Spleen (tissue), 7 donors: ENCODE data around the gene NBEA.

Experiments
- POLR2A ChIP-seq, 3 donors: fragments of 450-650 bp; IDR thresholded peaks; one replicate each; pipeline ENCODE4 v1.5.1; 2017; ENCODE audit warnings: antibody characterized with exemption in 3 of 3, mild to moderate bottlenecking in 1 of 3
- POLR2AphosphoS5 ChIP-seq, 3 donors: sonication (generic); formaldehyde crosslinking; IDR thresholded peaks; one replicate each; pipeline ENCODE4 v1.5.1; 2017; ENCODE audit warnings: antibody characterized with exemption in 3 of 3
- TF ChIP-seq, protein P1 (sequence below), 11 experiments: fragments of 200-600 bp in 7 of 11; fragments of 450-650 bp in 4 of 11; sonication (generic) in 4 of 11; IDR thresholded peaks in 8 of 11; conservative IDR thresholded peaks in 3 of 11; 1 replicate in 7 of 11; 2 replicates in 4 of 11; pipeline versions ENCODE4 v1.4.0 to v1.8.0; 2016 to 2021; ENCODE audit warnings: antibody characterized with exemption in 11 of 11, inconsistent platforms in 4 of 11, mild to moderate bottlenecking in 1 of 11
- donor health status: DM: no; HTN: no; CAD: no; lungs with moderate emphysema.
- donor health status: DM: no; HTN: no; CAD: no.
- donor health status: DM: no; HTN: no; CAD: no.

DNA sequence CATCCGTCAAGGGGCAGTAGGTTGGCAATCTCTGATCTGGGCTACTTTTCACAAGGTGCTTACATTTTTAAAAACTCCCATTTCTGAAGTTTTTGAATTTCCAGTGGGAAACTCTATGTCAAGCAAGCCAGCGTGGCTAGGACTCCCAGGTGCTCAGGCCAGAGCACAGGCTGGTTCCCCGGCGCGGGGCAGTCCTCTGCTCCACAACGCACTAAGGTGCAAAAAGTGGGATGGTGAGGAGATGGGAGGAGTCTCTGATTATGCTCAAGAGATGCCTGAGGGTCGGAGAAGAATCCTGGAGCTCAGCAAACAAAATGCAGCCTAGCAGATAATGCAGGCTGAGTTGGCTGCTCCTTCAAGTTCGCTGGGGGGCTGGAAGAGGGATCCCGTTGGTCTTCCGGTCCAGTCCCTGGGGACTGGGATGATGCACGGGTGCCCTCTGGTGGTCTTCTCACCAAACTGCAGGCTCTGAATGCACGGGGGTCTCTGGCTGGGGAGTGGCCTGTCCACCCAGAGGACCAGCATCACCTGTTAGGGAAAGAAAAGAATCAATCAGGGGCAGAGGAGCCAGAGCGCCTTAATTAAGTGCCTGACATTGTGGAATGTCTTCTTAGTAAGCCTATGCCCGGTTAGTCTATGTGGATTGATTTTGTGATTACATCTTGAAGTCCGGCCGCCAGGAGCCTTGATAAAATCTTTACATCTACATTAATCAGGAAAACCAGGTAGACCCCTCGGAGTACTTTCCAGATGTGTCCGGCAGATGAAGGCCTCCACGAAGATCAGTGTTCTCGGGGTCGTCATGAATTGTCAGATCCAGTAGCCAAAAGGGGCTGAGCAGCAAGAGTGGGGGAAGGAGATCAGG is 778.9 kb downstream of the NBEA start:
- TF ChIP-seq POLR2A (IDR thresholded peaks at IDR 0.05) (no peak), POLR2AphosphoS5 (IDR thresholded peaks at IDR 0.05) (no peak)
- TF ChIP-seq, protein P1, sequence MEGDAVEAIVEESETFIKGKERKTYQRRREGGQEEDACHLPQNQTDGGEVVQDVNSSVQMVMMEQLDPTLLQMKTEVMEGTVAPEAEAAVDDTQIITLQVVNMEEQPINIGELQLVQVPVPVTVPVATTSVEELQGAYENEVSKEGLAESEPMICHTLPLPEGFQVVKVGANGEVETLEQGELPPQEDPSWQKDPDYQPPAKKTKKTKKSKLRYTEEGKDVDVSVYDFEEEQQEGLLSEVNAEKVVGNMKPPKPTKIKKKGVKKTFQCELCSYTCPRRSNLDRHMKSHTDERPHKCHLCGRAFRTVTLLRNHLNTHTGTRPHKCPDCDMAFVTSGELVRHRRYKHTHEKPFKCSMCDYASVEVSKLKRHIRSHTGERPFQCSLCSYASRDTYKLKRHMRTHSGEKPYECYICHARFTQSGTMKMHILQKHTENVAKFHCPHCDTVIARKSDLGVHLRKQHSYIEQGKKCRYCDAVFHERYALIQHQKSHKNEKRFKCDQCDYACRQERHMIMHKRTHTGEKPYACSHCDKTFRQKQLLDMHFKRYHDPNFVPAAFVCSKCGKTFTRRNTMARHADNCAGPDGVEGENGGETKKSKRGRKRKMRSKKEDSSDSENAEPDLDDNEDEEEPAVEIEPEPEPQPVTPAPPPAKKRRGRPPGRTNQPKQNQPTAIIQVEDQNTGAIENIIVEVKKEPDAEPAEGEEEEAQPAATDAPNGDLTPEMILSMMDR (IDR thresholded peaks at IDR 0.05 in 8 of 11, conservative IDR thresholded peaks at IDR 0.05 in 3 of 11), result peak; percentile 6 to 81 (median 70)
